ENCODE data around the gene NPY1R. TPM values are rescaled to one million over a fixed set of nuclear protein-coding genes. Genes with fewer than 3 reads are reported as not detected.

Gene NPY1R
- under 0.01 and 0.14 TPM in 2 replicates for total RNA-seq

DNA sequence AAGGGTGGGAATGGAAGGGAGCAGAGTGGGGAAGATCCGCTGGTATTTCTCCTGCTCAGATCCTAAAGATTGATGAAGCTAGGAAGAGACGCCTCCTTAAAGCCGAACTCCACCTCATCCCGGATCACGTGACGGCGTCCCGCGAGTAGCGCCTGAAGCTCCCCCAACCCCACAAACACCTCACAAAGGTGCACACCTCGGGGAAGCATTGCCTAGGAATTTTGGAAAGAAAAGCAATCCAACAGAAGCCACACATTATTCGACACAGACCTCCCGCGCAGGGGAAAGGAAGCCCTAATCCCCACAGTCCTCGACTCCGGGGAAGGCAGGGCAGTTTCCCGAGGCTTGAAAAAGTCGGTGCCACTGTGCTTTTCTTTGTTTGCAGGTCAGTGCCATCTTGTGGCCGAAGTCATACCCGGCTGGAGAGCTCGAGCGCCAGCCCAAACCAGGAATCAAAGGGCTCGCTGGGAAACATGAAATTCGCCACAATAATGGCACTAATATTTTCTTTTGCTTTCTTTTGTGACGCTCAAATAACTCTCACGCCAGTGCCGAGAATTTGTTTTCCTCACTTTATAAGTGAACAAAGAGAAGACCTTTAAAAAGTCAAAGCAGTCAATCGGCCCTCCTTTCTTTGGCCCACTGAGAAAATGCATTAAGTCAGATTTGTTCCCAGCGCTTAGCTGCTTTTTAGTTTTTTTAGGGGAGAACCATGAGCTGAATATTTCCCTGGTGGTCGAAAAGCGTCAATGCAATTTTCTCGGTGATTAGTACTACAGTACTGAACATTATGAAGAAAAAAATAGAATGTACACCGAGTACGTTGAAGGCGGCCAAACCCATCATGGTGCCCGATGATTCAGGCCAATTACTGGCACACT, at the start of gene NPY1R:
Gene NPY1R (minus strand): TSS at position 71 of the 881 bp plus-strand sequence. CDS start 6,042 bp downstream, outside the sequence.

DNA sequence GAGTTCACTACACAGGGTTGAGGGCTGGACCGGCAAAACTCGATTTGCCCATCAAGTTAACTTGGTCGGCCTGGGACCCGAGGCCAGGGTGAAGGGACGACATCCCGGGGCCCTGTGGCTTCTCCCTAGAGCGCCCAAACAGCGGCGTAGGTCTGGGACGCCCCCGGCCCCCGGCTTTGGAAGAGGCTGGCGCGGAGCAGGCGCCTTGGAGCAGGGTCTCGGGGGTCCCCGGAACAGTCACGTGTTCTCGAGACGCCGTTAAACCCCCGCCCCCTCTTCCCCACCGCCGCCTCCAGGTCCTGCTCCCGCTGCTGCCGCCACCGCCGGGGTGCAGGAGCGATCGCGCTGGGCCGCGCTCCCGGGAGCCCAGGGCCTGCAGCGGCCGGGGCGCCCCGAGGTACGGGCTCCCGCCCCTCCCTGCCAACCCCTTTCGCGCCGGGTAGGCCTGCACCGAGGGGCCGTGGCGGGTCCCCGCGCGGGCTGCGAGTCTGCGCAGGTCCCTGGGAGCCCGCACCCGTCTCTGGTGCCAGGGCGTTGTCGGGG, 11.3 kb upstream of the NPY1R start, which contains the start of gene NPY5R:
Gene NPY5R (plus strand): TSS at position 289 of the 543 bp plus-strand sequence. CDS start 6,382 bp downstream, outside the sequence.

Other genes with a start within 250 kb of the NPY1R start
- gene NAF1, start 165.7 kb downstream of the NPY1R start, total RNA-seq, result 4.6 and 4.9 TPM in 2 replicates
- not detected in 2 replicates for gene NPY5R, start 11.3 kb upstream of the NPY1R start, total RNA-seq
- under 0.01 TPM in 1 of 2 replicates, not detected in the other for gene TKTL2, start 141.2 kb upstream of the NPY1R start, total RNA-seq
- gene TMA16, start 162.1 kb upstream of the NPY1R start, total RNA-seq, result 22.5 and 24.6 TPM in 2 replicates